Measurements from ENCODE around the gene DTWD2.

- TF ChIP-seq CTCF (conservative IDR thresholded peaks at IDR 0.05) (no peak), EZH2 (IDR thresholded peaks at IDR 0.05; ENCODE audit: low read depth) (no peak)
Observed at GRCh38 chr5:118937393-118938061, 50.8 kb downstream of the DTWD2 start.
